ENCODE measurements around the gene EPS8L2. TPM values are rescaled to one million over a fixed set of nuclear protein-coding genes. Genes with fewer than 3 reads are reported as not detected.
"Not testable (repeated sequence)": the region's sequence is repeated elsewhere in the genome, so short reads cannot be mapped to it uniquely, and the experiment has no call there.

The EPS8L2 gene
- total and polyA plus RNA-seq, 10 donors = 4.2 to 14.7 (median 7.3) TPM

DNA sequence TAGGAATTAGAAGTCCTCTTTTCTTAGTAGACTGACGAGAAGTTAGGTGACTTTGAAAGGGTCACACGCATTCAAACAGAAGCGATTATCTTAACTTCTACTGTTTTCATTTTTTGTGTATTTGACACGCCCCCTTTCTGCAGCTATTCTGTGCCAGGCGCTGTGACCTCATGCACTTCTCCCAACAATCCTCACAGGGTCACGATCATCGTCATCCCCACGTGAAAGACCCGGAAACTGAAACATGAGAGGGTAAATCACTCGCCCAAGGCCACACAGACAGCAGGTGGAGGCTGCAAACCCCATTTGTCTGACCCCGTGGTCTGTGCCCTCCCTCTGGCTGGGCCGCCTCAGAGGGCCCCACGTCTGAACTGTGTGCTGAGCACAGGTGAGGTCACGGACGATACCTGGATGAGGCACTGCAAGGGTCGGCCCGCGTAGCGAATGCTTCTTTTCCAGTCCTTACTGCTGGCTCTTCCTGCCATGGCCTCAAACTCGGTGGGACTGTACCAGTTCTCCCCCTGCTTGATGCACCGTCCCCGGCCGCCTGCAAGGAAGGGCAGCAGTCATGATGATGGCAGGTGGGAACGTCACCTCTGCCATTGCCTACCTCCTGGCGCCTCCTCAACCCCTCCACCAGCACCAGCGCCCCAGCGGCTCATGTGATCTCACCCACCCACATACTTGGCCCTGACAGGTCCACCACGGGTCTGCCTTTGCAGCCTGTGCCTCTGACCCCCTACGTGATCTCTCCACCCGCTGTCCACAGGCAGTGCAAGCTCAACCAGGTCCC, 19.4 kb upstream of the EPS8L2 start:
- WGBS, 5 donors = 91 to 96% (median 92%) methylated on average over 24 to 30 of the region's 30 CpGs

DNA sequence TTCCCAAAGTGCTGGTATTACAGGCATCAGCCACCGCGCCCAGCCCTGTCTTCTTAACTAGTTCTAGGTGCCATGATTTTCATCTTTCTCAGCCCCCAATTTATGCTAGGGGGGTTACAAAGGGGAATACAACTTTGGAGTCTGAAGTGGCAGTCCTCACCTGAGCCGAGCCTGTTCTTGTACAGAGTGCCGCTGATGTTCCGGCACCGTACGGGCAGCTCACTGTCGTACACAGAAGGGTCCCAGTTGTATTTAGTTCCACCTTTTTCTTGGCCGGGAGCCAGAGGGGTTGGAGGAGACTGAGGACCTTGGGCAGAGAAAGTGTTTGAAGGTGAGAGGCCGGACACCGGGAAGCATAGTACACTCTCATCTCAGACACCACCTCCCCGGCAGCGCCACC, 18.3 kb upstream of the EPS8L2 start:
- 90 to 97% (median 93%) methylated on average over 13 of the region's 13 CpGs for WGBS, 5 donors

More for the DNA sequence above, 19.4 kb upstream of the EPS8L2 start:
- DNase-seq = no peak
- TF ChIP-seq POLR2AphosphoS5 (IDR thresholded peaks at IDR 0.05) = peak in 1 of 3 donors; percentile 40
- TF ChIP-seq, protein P1, sequence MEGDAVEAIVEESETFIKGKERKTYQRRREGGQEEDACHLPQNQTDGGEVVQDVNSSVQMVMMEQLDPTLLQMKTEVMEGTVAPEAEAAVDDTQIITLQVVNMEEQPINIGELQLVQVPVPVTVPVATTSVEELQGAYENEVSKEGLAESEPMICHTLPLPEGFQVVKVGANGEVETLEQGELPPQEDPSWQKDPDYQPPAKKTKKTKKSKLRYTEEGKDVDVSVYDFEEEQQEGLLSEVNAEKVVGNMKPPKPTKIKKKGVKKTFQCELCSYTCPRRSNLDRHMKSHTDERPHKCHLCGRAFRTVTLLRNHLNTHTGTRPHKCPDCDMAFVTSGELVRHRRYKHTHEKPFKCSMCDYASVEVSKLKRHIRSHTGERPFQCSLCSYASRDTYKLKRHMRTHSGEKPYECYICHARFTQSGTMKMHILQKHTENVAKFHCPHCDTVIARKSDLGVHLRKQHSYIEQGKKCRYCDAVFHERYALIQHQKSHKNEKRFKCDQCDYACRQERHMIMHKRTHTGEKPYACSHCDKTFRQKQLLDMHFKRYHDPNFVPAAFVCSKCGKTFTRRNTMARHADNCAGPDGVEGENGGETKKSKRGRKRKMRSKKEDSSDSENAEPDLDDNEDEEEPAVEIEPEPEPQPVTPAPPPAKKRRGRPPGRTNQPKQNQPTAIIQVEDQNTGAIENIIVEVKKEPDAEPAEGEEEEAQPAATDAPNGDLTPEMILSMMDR (IDR thresholded peaks at IDR 0.05 in 8 of 11, conservative IDR thresholded peaks at IDR 0.05 in 3 of 11) = no peak
- TF ChIP-seq POLR2A (IDR thresholded peaks at IDR 0.05) = no peak
- Histone ChIP-seq H3K4me1 (peaks cover 0 to 14% (median 5%) of the 10 kb centered on the region in 6 donors), H3K27ac (no peak overlapping the region), H3K27me3 (replicated peaks in 1 of 7) (no peaks in the 10 kb centered on the region), H3K4me3 (no peak overlapping the region), H3K36me3 (peaks cover 0 to 96% (median 64%) of the 10 kb centered on the region in 6 donors), H3K9me3 (peaks cover 0 to 11% (median 2%) of the 10 kb centered on the region in 8 donors)
- intact Hi-C loops (cut with DNase I; ENCODE audit: low total_unique reads) = no loop called here

DNA sequence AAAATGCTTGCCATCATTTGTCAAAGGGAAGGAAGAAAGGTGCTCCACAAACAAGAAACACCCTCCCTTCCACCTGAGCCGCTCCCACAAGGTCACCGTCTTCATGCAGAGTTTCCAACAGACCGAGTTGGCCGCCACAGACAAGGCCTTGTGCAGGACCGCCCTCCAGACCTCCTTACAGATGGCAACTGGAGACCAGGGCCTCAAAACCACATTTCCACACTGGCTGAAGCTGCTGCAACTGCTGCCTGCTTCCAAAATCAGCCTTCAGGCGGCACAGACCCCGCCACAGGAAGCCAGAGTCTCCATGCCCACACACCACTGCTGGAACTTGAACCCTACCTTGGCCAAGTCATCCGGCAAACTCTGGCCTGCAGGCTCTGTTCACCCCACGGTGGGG, 17.4 kb upstream of the EPS8L2 start:
- Histone ChIP-seq H3K9me3 (no peaks in the 10 kb centered on the region), H3K4me3 (no peak overlapping the region), H3K27me3 (replicated peaks in 1 of 7) (no peaks in the 10 kb centered on the region), H3K36me3 (peaks cover 0 to 77% (median 58%) of the 10 kb centered on the region in 6 donors), H3K27ac (no peak overlapping the region), H3K4me1 (peaks cover 8 to 35% (median 19%) of the 10 kb centered on the region in 6 donors)
- WGBS, 5 donors = 48 to 74% (median 57%) methylated on average over 7 to 9 of the region's 9 CpGs
- TF ChIP-seq, protein P1 (IDR thresholded peaks at IDR 0.05 in 8 of 11, conservative IDR thresholded peaks at IDR 0.05 in 3 of 11) = no peak
- DNase-seq = no peak
- intact Hi-C loops (cut with DNase I; ENCODE audit: low total_unique reads) = no loop called here

More for the DNA sequence above, 18.3 kb upstream of the EPS8L2 start:
- H3K27me3 ChIP-seq (replicated peaks in 1 of 7) = no peaks in the 10 kb centered on the region
- peaks cover 0 to 86% (median 62%) of the 10 kb centered on the region in 6 donors for H3K36me3 ChIP-seq
- intact Hi-C loops (cut with DNase I; ENCODE audit: low total_unique reads) = no loop called here
- DNase-seq = no peak
- no peak for TF ChIP-seq POLR2A (IDR thresholded peaks at IDR 0.05)
- TF ChIP-seq POLR2AphosphoS5 (IDR thresholded peaks at IDR 0.05) = no peak
- TF ChIP-seq, protein P1 (IDR thresholded peaks at IDR 0.05 in 8 of 11, conservative IDR thresholded peaks at IDR 0.05 in 3 of 11) = no peak
- H3K4me3 ChIP-seq = no peak overlapping the region
- peaks cover 0 to 2% (median 0%) of the 10 kb centered on the region in 8 donors for H3K9me3 ChIP-seq
- no peak overlapping the region for H3K27ac ChIP-seq
- H3K4me1 ChIP-seq = peaks cover 0 to 25% (median 10%) of the 10 kb centered on the region in 6 donors

DNA sequence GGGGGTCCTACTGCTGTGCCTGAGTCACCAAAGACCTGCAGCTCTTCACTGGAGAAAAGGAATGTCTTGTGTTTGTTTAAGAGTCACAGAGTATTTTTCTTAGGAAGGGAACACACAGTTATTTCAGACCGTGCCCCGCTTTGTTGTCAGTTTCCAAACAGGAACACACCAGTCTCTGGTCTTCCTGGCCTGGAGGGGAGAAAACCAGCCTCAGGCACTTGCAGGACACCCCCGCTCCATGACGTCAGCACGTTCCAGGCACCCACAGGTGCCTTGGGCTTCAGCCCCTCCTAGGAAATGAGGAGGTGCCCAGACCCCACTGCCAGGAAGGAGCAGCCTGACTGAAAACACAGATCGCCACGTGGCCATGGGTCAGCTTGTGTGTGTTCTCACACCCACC, 16.4 kb upstream of the EPS8L2 start:
- H3K36me3 ChIP-seq = peaks cover 0 to 68% (median 49%) of the 10 kb centered on the region in 6 donors
- H3K27ac ChIP-seq = no peak overlapping the region
- WGBS, 5 donors = 71 to 87% (median 76%) methylated on average over 7 of the region's 7 CpGs
- intact Hi-C loops (cut with DNase I; ENCODE audit: low total_unique reads) = no loop called here
- no peak overlapping the region for H3K4me3 ChIP-seq
- H3K27me3 ChIP-seq (replicated peaks in 1 of 7) = no peaks in the 10 kb centered on the region
- no peak for DNase-seq
- TF ChIP-seq, protein P1 (IDR thresholded peaks at IDR 0.05 in 8 of 11, conservative IDR thresholded peaks at IDR 0.05 in 3 of 11) = no peak
- TF ChIP-seq POLR2AphosphoS5 (IDR thresholded peaks at IDR 0.05) (no peak), POLR2A (IDR thresholded peaks at IDR 0.05) (no peak)
- no peaks in the 10 kb centered on the region for H3K9me3 ChIP-seq
- H3K4me1 ChIP-seq = peaks cover 12 to 44% (median 27%) of the 10 kb centered on the region in 6 donors

DNA sequence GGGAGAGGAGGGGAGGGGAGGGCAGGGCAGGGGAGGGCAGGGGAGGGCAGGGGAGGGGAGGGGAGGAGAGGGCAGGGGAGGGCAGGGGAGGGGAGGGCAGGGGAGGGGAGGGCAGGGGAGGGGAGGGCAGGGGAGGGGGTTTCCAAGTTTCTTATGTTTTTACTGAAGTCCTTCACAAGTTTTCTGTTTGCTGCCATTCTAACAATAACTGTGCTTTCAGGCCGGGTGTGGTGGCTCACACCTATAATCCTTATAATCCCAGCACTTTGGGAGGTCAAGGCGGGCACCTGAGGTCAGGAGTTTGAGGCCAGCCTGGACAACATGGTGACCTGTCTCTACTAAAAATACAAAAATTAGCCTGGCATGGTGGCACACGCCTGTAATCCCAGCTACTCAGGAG, 15.8 kb upstream of the EPS8L2 start:
- H3K4me3 ChIP-seq; DNase-seq; H3K27ac ChIP-seq; H3K27me3 ChIP-seq (replicated peaks in 1 of 7); H3K9me3 ChIP-seq; intact Hi-C loops (cut with DNase I; ENCODE audit: low total_unique reads): not testable (repeated sequence)
- Histone ChIP-seq H3K4me1 (peaks cover 12 to 45% (median 27%) of the 10 kb centered on the region in 6 donors), H3K36me3 (peaks cover 0 to 62% (median 43%) of the 10 kb centered on the region in 6 donors)
- WGBS, 5 donors = 90 to 98% (median 95%) methylated on average over 3 of the region's 3 CpGs

Measured in spleen (tissue), 11 donors.